NCI-H2081 (cell line): ENCODE data around the gene SPDYE4.

Experiments used
- DNase-seq, 2 experiments: peaks; one replicate each; lab custom pipeline; 2025; lab: John Stamatoyannopoulos, UW

SPDYE4 gene

GRCh38 chr17:8741366-8741765, 17.0 kb downstream of the SPDYE4 start:
- no peak for DNase-seq

GRCh38 chr17:8740486-8740885, 17.9 kb downstream of the SPDYE4 start:
- no peak for DNase-seq

GRCh38 chr17:8739097-8739496, 19.2 kb downstream of the SPDYE4 start:
- no peak for DNase-seq

- DNase-seq = no peak
These were observed 21.6 kb downstream of the SPDYE4 start for GRCh38 chr17:8736796-8737195.

- no peak for DNase-seq
These were observed 22.0 kb downstream of the SPDYE4 start for GRCh38 chr17:8736362-8736761.

- DNase-seq = no peak
These were observed 22.9 kb downstream of the SPDYE4 start for GRCh38 chr17:8735336-8735939.

- DNase-seq = no peak
These were observed 23.5 kb downstream of the SPDYE4 start for GRCh38 chr17:8734876-8735275.

GRCh38 chr17:8732406-8733085, 25.8 kb downstream of the SPDYE4 start:
- DNase-seq = no peak

- DNase-seq = no peak
These were observed 28.5 kb downstream of the SPDYE4 start for GRCh38 chr17:8729860-8730259.

GRCh38 chr17:8729421-8729820, 28.9 kb downstream of the SPDYE4 start:
- DNase-seq = no peak

GRCh38 chr17:8728971-8729370, 29.4 kb downstream of the SPDYE4 start:
- no peak for DNase-seq

- DNase-seq = no peak
These were observed 30.0 kb downstream of the SPDYE4 start for GRCh38 chr17:8728251-8728938.

GRCh38 chr17:8726941-8727555, 31.3 kb downstream of the SPDYE4 start:
- DNase-seq = no peak

GRCh38 chr17:8725881-8726876, 32.2 kb downstream of the SPDYE4 start:
- DNase-seq = no peak

- DNase-seq = no peak
These were observed 33.9 kb downstream of the SPDYE4 start for GRCh38 chr17:8724451-8724850.

- no peak for DNase-seq
These were observed 37.8 kb downstream of the SPDYE4 start for GRCh38 chr17:8720596-8720995.

GRCh38 chr17:8719291-8720246, 38.8 kb downstream of the SPDYE4 start:
- no peak for DNase-seq

GRCh38 chr17:8718001-8718563, 40.3 kb downstream of the SPDYE4 start:
- no peak for DNase-seq

- no peak for DNase-seq
These were observed 44.5 kb downstream of the SPDYE4 start for GRCh38 chr17:8713878-8714277.

GRCh38 chr17:8713315-8713714, 45.0 kb downstream of the SPDYE4 start:
- no peak for DNase-seq
